GM12892 (cell line): Measurements from ENCODE around the gene MAPK6.

Source experiments
- POLR2A ChIP-seq: IDR thresholded peaks from 2 replicates; pipeline ENCODE4 v1.6.1; 2011; ENCODE audit warnings: low read depth, low read length, control low read depth
- POLR2AphosphoS5 ChIP-seq: IDR thresholded peaks from 2 replicates; pipeline ENCODE4 v1.6.1; 2011; ENCODE audit warnings: low read depth, low read length, control low read depth
- TAF1 ChIP-seq: IDR thresholded peaks from 2 replicates; pipeline ENCODE4 v1.6.1; 2011; ENCODE audit warnings: low read depth, mild to moderate bottlenecking, control low read depth, low read length, borderline replicate concordance

DNA sequence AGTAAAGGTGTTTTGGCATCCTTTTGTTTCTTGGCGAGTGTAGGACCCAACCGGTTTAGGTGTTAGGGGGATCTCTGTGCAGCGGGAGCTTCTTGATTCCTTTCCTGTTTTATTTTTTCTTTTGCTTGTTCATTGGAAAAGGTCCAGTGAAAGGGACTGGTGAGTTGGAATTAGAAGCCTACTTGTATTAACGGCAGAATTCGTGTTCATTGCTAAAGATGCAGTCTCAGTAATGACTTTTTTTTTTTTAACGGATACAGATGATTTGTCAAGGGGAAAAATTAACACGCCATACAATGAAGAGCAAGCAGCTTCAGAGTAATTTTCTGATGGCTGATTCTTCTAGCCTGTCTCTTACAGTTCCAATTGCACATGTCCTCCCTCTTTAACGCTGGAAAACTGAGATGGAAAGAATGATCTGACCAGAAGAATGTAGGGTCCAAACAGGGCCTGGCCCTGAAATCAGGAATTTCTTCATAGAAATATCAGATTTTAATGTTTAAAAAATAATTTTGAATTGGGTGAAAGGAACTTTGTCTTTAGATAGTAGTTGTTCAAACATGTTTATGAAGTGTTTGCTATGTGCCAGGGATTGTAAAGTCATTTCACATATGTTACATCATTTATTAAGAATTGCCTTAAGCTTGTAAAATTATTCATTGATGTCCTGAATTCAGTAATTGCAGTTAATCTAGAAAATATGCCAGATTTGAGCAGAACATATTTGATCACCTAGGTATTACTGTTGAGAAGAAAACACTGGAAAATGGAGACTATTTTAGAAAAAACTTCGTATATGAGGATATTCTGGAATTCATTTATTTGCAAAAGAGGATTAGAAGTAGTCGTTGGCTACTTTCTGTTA is 1.4 kb downstream of the MAPK6 start:
- TF ChIP-seq TAF1: no peak
- no peak for TF ChIP-seq POLR2A
- no peak for TF ChIP-seq POLR2AphosphoS5
